KMS-11 (cell line): ENCODE measurements around the gene BNIP5.

ENCODE experiments used
- H2AFZ ChIP-seq: fragments of 200-600 bp; sonication (generic); 2 replicates; pipeline ENCODE4 v1.6.1; 2016; ENCODE audit warnings: antibody characterized with exemption, mixed run types, low read depth
- H3K27ac ChIP-seq: fragments of 200-600 bp; sonication (generic); 2 replicates; pipeline ENCODE4 v1.6.1; 2016; ENCODE audit warnings: mild to moderate bottlenecking, mixed run types
- H3K27me3 ChIP-seq: fragments of 200-600 bp; sonication (generic); 2 replicates; pipeline ENCODE4 v1.6.1; 2017; ENCODE audit warnings: mild to moderate bottlenecking, low read depth, mixed run types, moderate library complexity; ENCODE audit not compliant: insufficient read depth
- H3K36me3 ChIP-seq: fragments of 200-600 bp; sonication (generic); 2 replicates; pipeline ENCODE4 v1.6.1; 2017; ENCODE audit warnings: mild to moderate bottlenecking, mixed run types; ENCODE audit not compliant: insufficient read depth
- H3K4me1 ChIP-seq: fragments of 200-600 bp; sonication (generic); 2 replicates; pipeline ENCODE4 v1.6.1; 2016; ENCODE audit warnings: mild to moderate bottlenecking, low read depth, mixed run types; ENCODE audit not compliant: poor library complexity, severe bottlenecking
- H3K4me2 ChIP-seq: fragments of 200-600 bp; sonication (generic); 2 replicates; pipeline ENCODE4 v1.7.0; 2016; ENCODE audit warnings: mild to moderate bottlenecking, mixed run types
- H3K4me3 ChIP-seq: fragments of 200-600 bp; sonication (generic); IDR thresholded peaks from 2 replicates; pipeline ENCODE4 v1.6.1; 2017; ENCODE audit warnings: low read depth, low read length, mixed read lengths; ENCODE audit not compliant: insufficient read depth
- H3K79me2 ChIP-seq: fragments of 200-600 bp; sonication (generic); 2 replicates; pipeline ENCODE4 v1.6.1; 2016; ENCODE audit warnings: low read depth, mixed run types; ENCODE audit not compliant: insufficient read depth
- H3K9ac ChIP-seq: fragments of 200-600 bp; sonication (generic); 2 replicates; pipeline ENCODE4 v1.6.1; 2016; ENCODE audit warnings: mild to moderate bottlenecking, mixed run types
- H4K20me1 ChIP-seq: fragments of 200-600 bp; sonication (generic); 2 replicates; pipeline ENCODE4 v1.6.1; 2016; ENCODE audit warnings: mild to moderate bottlenecking, mixed run types; ENCODE audit not compliant: insufficient read depth
- CTCF ChIP-seq: fragments of 200-600 bp; sonication (generic); conservative IDR thresholded peaks from 2 replicates; pipeline ENCODE4 v1.6.1; 2017; ENCODE audit warnings: low read depth, mild to moderate bottlenecking, antibody characterized with exemption, low read length, moderate library complexity, mixed read lengths

Gene BNIP5

DNA sequence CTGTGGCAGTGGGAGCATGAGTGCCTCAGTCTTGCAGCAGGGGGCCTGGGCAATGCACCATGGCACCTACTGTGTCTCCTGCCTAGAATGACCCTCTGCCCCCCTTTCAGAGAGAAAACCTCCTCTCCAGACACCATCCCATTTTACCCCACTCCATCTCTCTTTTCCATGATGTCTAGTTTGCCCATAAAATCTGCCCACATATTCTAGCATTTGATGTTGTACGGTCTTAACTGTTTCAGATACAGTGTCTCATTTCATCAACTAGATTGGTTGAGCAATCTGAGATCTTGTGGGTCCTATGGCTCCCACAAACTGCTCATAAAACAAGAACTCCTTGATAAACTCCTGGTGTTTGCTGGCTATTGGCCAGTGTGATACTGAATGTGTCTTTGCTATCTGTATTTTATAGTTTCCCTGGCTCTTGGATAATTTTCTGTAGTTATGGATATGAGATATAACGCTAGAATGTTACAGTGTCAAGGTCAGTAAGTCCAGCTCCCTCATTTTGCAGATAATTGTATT is 58.7 kb downstream of the BNIP5 start:
- no peak overlapping the region for H3K9ac ChIP-seq
- no peak overlapping the region for H3K4me3 ChIP-seq
- H2AFZ ChIP-seq = no peak overlapping the region
- no peaks in the 10 kb centered on the region for H3K27me3 ChIP-seq
- H3K27ac ChIP-seq = no peak overlapping the region
- H3K36me3 ChIP-seq = no peaks in the 10 kb centered on the region
- H3K79me2 ChIP-seq = no peaks in the 10 kb centered on the region
- no peaks in the 10 kb centered on the region for H3K4me1 ChIP-seq
- H3K4me2 ChIP-seq = no peak overlapping the region
- TF ChIP-seq CTCF = no peak
- H4K20me1 ChIP-seq = no peaks in the 10 kb centered on the region

- Histone ChIP-seq H3K4me1 (no peaks in the 10 kb centered on the region), H3K27ac (no peak overlapping the region), H4K20me1 (no peaks in the 10 kb centered on the region), H3K4me3 (no peak overlapping the region), H3K4me2 (no peak overlapping the region), H3K79me2 (no peaks in the 10 kb centered on the region), H3K9ac (no peak overlapping the region), H3K27me3 (no peaks in the 10 kb centered on the region), H2AFZ (no peak overlapping the region), H3K36me3 (no peaks in the 10 kb centered on the region)
- TF ChIP-seq CTCF = no peak
Observed at GRCh38 chr6:36276581-36277536, 59.8 kb downstream of the BNIP5 start.

GRCh38 chr6:36273802-36274514 is 62.7 kb downstream of the BNIP5 start:
- H3K4me1 ChIP-seq = no peaks in the 10 kb centered on the region
- H3K27ac ChIP-seq = no peak overlapping the region
- H3K4me2 ChIP-seq = no peak overlapping the region
- H4K20me1 ChIP-seq = no peaks in the 10 kb centered on the region
- H3K4me3 ChIP-seq = no peak overlapping the region
- H3K36me3 ChIP-seq = no peaks in the 10 kb centered on the region
- H3K79me2 ChIP-seq = no peaks in the 10 kb centered on the region
- no peak for TF ChIP-seq CTCF
- H2AFZ ChIP-seq = no peak overlapping the region
- no peak overlapping the region for H3K9ac ChIP-seq
- no peaks in the 10 kb centered on the region for H3K27me3 ChIP-seq

- no peak overlapping the region for H3K9ac ChIP-seq
- H3K4me3 ChIP-seq = no peak overlapping the region
- no peaks in the 10 kb centered on the region for H3K79me2 ChIP-seq
- no peak overlapping the region for H3K4me2 ChIP-seq
- H3K4me1 ChIP-seq = no peaks in the 10 kb centered on the region
- H3K27me3 ChIP-seq = no peaks in the 10 kb centered on the region
- no peak overlapping the region for H3K27ac ChIP-seq
- no peak overlapping the region for H2AFZ ChIP-seq
- no peaks in the 10 kb centered on the region for H4K20me1 ChIP-seq
- no peak for TF ChIP-seq CTCF
- H3K36me3 ChIP-seq = no peaks in the 10 kb centered on the region
Observed at GRCh38 chr6:36273067-36273466, 63.6 kb downstream of the BNIP5 start.
